OCI-LY3 (cell line): ENCODE measurements around the gene MAP2.

Source experiments
- CTCF ChIP-seq: fragments of 200-600, 300-600 bp; sonication (generic); IDR thresholded peaks from 2 replicates; pipeline ENCODE4 v1.5.1; 2014; ENCODE audit warnings: antibody characterized with exemption, low read length, low read depth
- EZH2phosphoT487 ChIP-seq: fragments of 200-600 bp; shearing (Covaris generic); IDR thresholded peaks from 2 replicates; pipeline ENCODE4 v1.6.1; 2018; ENCODE audit warnings: antibody characterized with exemption, mixed run types, low read depth

- no peak for TF ChIP-seq CTCF
- TF ChIP-seq EZH2phosphoT487: no peak
These were observed 42.8 kb upstream of the MAP2 start for GRCh38 chr2:209381091-209381490.
